ENCODE data around the gene CLPTM1.

The CLPTM1 gene

DNA sequence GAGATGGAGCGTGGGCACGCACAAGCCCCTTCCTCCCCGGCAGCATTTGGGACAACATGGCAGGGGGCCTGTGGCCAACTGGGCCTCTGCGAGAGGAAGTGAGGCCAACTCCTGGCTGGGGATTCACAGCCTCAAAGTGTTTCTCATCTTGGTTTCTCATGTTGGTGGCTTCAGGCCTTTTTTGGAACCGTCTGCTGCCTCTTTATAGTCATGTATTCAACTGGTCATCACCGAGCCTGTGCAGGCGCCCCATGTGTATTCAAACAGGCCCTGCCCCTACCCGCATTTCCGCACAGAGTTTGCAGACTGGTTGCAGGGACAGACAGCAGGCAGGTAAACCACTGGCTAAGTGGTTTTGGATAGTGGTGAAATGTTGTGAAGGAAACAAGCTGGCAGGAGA, 28.8 kb downstream of the CLPTM1 start:
- no peak for ATAC-seq

DNA sequence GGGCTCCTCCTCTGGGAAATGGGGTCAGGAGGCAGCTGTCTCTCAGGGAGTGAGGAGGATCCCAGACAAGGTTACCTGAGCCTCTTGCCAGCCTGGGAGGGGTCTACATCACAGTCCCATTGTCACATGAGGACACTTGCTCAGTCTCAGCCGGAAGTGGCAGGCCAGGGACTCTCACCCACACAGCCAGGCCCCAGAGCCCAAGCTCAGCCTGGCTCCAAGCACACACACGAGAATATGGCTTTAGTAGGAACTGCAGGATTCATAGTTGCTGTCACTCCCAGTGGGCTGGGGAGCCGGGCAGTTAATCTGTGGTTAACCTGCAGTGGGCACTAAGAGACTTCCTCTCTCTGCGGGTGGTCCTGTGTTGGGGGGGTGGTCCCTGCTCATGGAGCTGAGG, 30.3 kb downstream of the CLPTM1 start:
- TF ChIP-seq, protein P1, sequence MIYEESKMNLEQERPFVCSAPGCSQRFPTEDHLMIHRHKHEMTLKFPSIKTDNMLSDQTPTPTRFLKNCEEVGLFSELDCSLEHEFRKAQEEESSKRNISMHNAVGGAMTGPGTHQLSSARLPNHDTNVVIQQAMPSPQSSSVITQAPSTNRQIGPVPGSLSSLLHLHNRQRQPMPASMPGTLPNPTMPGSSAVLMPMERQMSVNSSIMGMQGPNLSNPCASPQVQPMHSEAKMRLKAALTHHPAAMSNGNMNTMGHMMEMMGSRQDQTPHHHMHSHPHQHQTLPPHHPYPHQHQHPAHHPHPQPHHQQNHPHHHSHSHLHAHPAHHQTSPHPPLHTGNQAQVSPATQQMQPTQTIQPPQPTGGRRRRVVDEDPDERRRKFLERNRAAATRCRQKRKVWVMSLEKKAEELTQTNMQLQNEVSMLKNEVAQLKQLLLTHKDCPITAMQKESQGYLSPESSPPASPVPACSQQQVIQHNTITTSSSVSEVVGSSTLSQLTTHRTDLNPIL (CRISPR knock-in tag; IDR thresholded peaks at IDR 0.05; ENCODE audit: low read depth): no peak
- TF ChIP-seq ARNTL (CRISPR knock-in tag; IDR thresholded peaks at IDR 0.05; ENCODE audit: borderline replicate concordance, low read depth) (no peak), PPARA (CRISPR knock-in tag; IDR thresholded peaks at IDR 0.05; ENCODE audit: borderline replicate concordance) (no peak), BACH2 (CRISPR knock-in tag; IDR thresholded peaks at IDR 0.05; ENCODE audit: borderline replicate concordance) (no peak)
- TF ChIP-seq, protein P2, sequence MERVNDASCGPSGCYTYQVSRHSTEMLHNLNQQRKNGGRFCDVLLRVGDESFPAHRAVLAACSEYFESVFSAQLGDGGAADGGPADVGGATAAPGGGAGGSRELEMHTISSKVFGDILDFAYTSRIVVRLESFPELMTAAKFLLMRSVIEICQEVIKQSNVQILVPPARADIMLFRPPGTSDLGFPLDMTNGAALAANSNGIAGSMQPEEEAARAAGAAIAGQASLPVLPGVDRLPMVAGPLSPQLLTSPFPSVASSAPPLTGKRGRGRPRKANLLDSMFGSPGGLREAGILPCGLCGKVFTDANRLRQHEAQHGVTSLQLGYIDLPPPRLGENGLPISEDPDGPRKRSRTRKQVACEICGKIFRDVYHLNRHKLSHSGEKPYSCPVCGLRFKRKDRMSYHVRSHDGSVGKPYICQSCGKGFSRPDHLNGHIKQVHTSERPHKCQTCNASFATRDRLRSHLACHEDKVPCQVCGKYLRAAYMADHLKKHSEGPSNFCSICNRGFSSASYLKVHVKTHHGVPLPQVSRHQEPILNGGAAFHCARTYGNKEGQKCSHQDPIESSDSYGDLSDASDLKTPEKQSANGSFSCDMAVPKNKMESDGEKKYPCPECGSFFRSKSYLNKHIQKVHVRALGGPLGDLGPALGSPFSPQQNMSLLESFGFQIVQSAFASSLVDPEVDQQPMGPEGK (CRISPR knock-in tag; IDR thresholded peaks at IDR 0.05; ENCODE audit: borderline replicate concordance): no peak
- ATAC-seq: no peak

More for the DNA sequence above, 28.8 kb downstream of the CLPTM1 start:
- TF ChIP-seq, protein P1 (CRISPR knock-in tag; IDR thresholded peaks at IDR 0.05; ENCODE audit: low read depth): no peak
- TF ChIP-seq ZC3H10 (CRISPR knock-in tag; IDR thresholded peaks at IDR 0.05) (no peak), ISL1 (CRISPR knock-in tag; IDR thresholded peaks at IDR 0.05) (no peak), ZNF70 (CRISPR knock-in tag; IDR thresholded peaks at IDR 0.05) (no peak), RARB (CRISPR knock-in tag; IDR thresholded peaks at IDR 0.05) (no peak), GLIS3 (CRISPR knock-in tag; IDR thresholded peaks at IDR 0.05) (no peak), TOX (CRISPR knock-in tag; IDR thresholded peaks at IDR 0.05; ENCODE audit: borderline replicate concordance) (no peak), CSDC2 (CRISPR knock-in tag; IDR thresholded peaks at IDR 0.05) (no peak), ZNF565 (CRISPR knock-in tag; conservative IDR thresholded peaks at IDR 0.05; ENCODE audit: low read depth) (no peak), ZNF8 (CRISPR knock-in tag; IDR thresholded peaks at IDR 0.05) (no peak), ARNTL (CRISPR knock-in tag; IDR thresholded peaks at IDR 0.05; ENCODE audit: borderline replicate concordance, low read depth) (no peak)

DNA sequence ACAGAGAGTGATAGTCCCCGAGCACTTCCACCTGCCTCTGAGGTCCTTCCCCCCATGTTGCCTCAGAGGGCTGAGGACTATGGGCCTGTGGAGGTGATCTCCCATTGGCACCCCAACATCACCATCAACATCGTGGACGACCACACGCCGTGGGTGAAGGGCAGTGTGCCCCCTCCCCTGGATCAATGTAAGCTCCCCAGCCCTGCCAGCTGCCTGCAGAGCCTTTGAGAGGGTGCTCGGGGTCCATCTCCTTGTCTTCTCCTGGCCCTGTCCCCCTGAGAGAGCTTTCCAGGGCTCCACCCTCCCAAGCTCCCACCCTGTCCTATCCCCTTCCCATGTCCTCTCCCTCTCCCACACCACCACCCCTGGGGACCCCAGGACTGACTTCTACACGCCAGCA, 31.2 kb downstream of the CLPTM1 start:
- ATAC-seq: no peak
- TF ChIP-seq GLIS3 (CRISPR knock-in tag; IDR thresholded peaks at IDR 0.05) (no peak), TCF4 (CRISPR knock-in tag; IDR thresholded peaks at IDR 0.05; ENCODE audit: borderline replicate concordance) (no peak), RARB (CRISPR knock-in tag; IDR thresholded peaks at IDR 0.05) (no peak), TOX (CRISPR knock-in tag; IDR thresholded peaks at IDR 0.05; ENCODE audit: borderline replicate concordance) (no peak), ZNF8 (CRISPR knock-in tag; IDR thresholded peaks at IDR 0.05) (no peak), PPARA (CRISPR knock-in tag; IDR thresholded peaks at IDR 0.05; ENCODE audit: borderline replicate concordance) (no peak)

DNA sequence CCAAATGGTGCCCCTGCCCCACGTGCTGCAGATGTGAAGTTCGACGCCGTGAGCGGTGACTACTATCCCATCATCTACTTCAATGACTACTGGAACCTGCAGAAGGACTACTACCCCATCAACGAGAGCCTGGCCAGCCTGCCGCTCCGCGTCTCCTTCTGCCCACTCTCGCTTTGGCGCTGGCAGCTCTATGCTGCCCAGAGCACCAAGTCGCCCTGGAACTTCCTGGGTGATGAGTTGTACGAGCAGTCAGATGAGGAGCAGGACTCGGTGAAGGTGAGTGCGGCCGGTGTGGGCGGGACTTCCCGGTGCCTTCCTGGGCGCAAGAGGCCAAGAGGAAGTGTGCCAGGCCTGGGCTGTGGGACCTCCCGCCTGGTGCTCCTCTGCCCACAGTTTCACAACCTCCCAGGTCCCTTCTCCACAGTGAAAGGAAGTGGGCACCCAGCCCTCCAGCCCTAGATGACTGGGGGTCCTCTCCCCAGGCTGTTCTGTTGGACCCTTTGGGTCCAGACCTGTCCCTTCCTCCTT, 32.0 kb downstream of the CLPTM1 start:
- no peak for ATAC-seq
- TF ChIP-seq RARB (CRISPR knock-in tag; IDR thresholded peaks at IDR 0.05) (no peak), ZFP30 (CRISPR knock-in tag; IDR thresholded peaks at IDR 0.05) (no peak), ESRRG (CRISPR knock-in tag; IDR thresholded peaks at IDR 0.05) (no peak), CSDC2 (CRISPR knock-in tag; IDR thresholded peaks at IDR 0.05) (no peak), ZNF8 (CRISPR knock-in tag; IDR thresholded peaks at IDR 0.05) (no peak), ZNF70 (CRISPR knock-in tag; IDR thresholded peaks at IDR 0.05) (no peak), TCF4 (CRISPR knock-in tag; IDR thresholded peaks at IDR 0.05; ENCODE audit: borderline replicate concordance) (no peak), ZC3H10 (CRISPR knock-in tag; IDR thresholded peaks at IDR 0.05) (no peak), ARNTL (CRISPR knock-in tag; IDR thresholded peaks at IDR 0.05; ENCODE audit: borderline replicate concordance, low read depth) (no peak), BACH2 (CRISPR knock-in tag; IDR thresholded peaks at IDR 0.05; ENCODE audit: borderline replicate concordance) (no peak), PPARA (CRISPR knock-in tag; IDR thresholded peaks at IDR 0.05; ENCODE audit: borderline replicate concordance) (no peak), GLIS3 (CRISPR knock-in tag; IDR thresholded peaks at IDR 0.05) (no peak)
- TF ChIP-seq, protein P3, sequence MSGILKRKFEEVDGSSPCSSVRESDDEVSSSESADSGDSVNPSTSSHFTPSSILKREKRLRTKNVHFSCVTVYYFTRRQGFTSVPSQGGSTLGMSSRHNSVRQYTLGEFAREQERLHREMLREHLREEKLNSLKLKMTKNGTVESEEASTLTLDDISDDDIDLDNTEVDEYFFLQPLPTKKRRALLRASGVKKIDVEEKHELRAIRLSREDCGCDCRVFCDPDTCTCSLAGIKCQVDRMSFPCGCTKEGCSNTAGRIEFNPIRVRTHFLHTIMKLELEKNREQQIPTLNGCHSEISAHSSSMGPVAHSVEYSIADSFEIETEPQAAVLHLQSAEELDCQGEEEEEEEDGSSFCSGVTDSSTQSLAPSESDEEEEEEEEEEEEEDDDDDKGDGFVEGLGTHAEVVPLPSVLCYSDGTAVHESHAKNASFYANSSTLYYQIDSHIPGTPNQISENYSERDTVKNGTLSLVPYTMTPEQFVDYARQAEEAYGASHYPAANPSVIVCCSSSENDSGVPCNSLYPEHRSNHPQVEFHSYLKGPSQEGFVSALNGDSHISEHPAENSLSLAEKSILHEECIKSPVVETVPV (CRISPR knock-in tag; IDR thresholded peaks at IDR 0.05): no peak
- TF ChIP-seq, protein P2 (CRISPR knock-in tag; IDR thresholded peaks at IDR 0.05; ENCODE audit: borderline replicate concordance): no peak
- TF ChIP-seq, protein P4, sequence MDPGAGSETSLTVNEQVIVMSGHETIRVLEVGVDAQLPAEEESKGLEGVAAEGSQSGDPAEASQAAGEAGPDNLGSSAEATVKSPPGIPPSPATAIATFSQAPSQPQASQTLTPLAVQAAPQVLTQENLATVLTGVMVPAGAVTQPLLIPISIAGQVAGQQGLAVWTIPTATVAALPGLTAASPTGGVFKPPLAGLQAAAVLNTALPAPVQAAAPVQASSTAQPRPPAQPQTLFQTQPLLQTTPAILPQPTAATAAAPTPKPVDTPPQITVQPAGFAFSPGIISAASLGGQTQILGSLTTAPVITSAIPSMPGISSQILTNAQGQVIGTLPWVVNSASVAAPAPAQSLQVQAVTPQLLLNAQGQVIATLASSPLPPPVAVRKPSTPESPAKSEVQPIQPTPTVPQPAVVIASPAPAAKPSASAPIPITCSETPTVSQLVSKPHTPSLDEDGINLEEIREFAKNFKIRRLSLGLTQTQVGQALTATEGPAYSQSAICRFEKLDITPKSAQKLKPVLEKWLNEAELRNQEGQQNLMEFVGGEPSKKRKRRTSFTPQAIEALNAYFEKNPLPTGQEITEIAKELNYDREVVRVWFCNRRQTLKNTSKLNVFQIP (CRISPR knock-in tag; IDR thresholded peaks at IDR 0.05; ENCODE audit: borderline replicate concordance, low read depth): no peak
- TF ChIP-seq, protein P5, sequence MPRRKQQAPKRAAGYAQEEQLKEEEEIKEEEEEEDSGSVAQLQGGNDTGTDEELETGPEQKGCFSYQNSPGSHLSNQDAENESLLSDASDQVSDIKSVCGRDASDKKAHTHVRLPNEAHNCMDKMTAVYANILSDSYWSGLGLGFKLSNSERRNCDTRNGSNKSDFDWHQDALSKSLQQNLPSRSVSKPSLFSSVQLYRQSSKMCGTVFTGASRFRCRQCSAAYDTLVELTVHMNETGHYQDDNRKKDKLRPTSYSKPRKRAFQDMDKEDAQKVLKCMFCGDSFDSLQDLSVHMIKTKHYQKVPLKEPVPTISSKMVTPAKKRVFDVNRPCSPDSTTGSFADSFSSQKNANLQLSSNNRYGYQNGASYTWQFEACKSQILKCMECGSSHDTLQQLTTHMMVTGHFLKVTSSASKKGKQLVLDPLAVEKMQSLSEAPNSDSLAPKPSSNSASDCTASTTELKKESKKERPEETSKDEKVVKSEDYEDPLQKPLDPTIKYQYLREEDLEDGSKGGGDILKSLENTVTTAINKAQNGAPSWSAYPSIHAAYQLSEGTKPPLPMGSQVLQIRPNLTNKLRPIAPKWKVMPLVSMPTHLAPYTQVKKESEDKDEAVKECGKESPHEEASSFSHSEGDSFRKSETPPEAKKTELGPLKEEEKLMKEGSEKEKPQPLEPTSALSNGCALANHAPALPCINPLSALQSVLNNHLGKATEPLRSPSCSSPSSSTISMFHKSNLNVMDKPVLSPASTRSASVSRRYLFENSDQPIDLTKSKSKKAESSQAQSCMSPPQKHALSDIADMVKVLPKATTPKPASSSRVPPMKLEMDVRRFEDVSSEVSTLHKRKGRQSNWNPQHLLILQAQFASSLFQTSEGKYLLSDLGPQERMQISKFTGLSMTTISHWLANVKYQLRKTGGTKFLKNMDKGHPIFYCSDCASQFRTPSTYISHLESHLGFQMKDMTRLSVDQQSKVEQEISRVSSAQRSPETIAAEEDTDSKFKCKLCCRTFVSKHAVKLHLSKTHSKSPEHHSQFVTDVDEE (CRISPR knock-in tag; IDR thresholded peaks at IDR 0.05): no peak
